Stimulated activated CD4-positive, alpha-beta T cell treated with anti-CD3 and anti-CD28 coated beads, Interleukin-4, amount 100 ng/mL, for 4 hours (primary cell): ENCODE data around the gene NKAP.
"Not testable (repeated sequence)": the region's sequence is repeated elsewhere in the genome, so short reads cannot be mapped to it uniquely, and the experiment has no call there.

Source experiments
- DNase-seq, 2 experiments: peaks; one replicate each; pipeline ENCODE4 v3.0.0-alpha.2; 2020

Gene NKAP

DNA sequence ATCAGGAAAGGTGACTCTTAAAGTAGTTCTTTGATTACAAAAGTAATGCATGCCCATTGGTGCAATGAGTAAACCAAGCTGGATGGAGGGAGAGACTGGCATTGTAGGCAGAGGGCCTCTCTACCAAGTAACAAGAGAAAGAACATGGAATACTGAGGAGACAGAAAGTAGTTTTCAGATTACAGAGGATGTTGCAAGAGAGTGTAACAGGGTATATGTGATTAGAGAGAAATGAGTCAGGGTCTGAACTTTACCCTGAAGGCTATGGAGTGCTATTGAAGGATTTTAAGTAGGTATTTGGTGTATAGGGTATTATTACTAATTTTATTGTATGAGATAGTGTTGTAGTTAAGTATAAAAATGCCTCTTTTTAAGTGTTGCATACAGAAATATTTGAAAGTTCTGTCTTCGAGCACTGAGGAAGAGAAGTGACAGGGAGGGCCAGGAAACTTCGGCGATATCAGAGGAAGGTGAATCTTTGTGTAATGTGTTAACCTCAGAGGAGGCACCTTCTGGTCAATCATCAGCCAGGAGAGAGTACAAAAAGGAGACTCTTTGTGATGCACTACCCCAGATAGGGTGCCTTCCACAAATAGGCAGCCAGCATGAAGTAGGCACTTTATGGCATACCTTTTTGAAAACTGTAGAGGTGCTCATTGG lies 8.2 kb downstream of the NKAP start:
- DNase-seq, result no peak

DNA sequence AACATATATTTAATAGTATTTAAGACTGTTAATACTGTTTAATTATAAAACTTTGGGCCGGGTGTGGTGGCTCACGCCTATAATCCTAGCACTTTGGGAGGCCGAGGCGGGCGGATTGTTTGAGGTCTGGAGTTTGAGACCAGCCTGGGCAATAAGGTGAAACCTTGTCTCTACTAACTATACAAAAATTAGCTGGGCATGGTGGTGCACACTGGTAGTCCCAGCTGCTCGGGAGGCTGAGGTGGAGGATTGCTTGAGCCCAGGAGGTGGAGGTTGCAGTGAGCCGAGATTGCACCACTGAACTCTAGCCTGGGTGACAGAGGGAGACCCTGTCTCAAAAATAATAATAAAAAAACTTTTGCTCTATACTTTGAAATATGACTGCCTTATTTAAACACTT lies 21.2 kb downstream of the NKAP start:
- not testable (repeated sequence) for DNase-seq

DNA sequence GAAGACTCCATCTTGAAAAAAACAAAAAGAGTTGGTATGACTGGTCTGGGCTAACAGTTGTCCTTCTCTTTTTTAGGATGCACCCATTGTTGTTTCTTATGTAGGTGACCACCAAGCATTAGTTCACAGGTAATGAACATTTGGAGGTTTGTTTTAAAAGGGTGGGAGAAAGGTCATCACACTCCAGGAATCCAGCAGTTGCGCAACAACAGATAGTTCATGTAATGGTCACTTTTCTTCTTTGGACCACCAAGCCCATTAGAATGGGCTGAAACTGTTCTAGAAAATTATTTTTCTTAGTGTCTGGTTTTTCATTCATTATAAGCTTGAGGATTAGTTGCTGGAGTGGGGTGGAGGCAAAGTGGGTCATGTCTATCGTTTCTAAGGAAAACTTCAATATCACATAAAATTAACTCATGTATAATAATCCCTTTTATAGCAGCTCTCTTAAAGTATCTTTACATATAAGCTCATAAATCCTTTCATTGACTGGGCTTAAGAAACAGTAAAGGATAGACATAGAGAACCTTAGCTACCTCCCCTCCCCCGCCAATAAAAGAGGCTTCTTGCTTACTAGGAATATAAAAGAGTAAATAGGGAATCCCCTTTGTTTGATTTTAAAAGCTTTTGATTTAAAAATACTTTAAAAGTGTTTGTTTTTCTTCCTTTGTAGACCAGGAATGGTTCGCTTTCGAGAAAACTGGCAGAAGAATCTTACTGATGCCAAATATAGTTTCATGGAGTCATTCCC lies 23.5 kb downstream of the NKAP start:
- no peak for DNase-seq

DNA sequence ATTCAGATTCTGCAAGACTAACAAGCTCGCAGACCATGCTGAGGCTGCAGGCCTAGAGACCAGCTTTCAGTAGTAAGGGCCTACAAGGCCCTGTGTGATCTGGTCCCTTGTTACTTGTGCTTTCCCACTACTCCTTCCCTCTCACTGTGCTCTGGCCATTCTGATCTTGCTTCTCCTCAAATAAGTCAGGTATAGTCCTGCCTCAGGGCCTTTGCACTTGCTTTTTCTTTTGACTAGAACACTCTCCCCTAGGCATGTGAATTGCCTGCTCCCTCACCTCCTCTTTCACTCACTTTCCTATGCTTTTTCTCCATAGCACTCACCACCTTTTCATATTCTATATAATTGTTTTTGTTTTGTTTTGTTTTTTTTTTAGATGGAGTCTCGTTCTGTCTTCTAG lies 25.7 kb downstream of the NKAP start:
- DNase-seq, result no peak

DNA sequence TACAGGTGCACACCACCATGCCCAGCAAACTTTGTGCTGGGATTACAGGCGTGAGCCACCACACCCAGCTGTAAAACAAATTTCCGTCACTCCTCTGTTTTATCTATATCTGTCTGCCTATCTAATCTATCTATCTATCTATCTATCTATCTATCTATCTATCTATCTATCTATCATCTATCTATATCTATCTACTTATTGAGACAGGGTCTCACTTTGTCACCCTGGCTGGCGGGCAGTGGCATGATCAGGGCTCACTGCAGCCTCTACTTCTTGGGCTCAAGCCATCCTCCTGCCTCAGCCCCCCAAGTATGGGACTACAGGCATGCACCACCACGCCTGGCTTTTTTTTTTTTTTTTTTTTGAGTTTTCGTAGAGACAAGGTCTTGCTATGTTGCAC lies 27.2 kb downstream of the NKAP start:
- no peak for DNase-seq

DNA sequence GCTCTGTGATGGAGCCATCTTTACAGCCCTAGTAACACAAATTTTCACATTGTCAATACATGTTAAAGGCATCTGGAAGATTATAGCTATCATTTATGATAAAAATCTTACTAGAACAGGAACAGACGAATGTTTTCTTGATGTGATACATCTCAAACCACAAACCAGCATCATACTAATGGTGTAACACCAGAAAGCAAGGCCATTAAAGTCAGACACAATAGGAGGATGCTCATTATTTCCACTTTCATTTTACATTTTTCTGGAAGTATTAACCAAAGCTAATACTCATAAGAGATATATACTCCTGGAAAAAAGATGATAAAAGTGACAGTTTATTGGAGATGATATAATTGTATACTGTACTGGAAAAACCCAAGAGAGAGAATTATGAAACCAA lies 42.6 kb downstream of the NKAP start:
- no peak for DNase-seq

DNA sequence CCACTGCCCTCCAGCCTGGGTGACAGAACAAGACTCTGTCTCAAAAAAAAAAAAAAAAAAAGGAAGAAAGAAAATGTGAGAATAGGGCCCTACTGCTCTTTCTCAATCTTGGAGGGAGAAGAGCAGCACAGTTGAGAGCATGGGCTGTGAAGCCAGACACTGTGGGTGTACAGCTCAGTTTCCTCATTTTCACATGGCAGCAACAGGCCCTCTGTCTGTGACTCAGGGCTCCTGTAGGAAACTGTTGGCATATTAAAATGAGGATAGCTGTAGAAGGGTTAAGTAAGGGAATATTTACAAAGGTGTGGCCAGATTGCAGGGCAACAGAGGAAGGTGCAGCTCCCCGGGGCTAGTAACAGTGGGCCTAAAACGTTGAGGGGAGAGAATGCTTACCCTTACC lies 44.4 kb downstream of the NKAP start:
- DNase-seq, result no peak

DNA sequence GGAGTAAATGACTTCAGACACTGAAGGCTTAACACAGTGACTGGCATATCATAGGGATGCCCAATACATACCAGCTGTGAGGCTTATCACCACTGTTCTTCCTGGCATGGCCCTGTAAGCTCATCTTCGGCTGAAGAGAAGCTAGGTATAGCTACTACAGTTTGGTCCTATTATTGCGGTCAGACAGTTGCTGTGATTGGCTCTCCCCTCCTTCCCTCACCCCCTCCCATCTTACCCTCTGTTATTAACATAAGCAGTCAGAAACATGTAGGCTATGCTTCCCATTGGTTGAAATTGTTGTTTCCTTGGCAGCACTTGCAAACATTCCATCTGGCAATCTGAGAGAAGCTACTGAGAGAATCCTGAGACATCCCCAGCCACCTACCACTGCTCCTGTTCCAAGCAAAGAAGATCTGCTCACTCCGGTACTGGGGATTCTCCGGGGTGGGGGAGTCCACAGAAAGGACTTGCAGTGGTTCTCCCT lies 47.7 kb downstream of the NKAP start, which contains the start of gene AKAP14:
TSS of gene AKAP14 (plus strand) at position 51 of the 484 bp plus-strand sequence. CDS start 7,331 bp downstream, outside the sequence.
- no peak for DNase-seq

DNA sequence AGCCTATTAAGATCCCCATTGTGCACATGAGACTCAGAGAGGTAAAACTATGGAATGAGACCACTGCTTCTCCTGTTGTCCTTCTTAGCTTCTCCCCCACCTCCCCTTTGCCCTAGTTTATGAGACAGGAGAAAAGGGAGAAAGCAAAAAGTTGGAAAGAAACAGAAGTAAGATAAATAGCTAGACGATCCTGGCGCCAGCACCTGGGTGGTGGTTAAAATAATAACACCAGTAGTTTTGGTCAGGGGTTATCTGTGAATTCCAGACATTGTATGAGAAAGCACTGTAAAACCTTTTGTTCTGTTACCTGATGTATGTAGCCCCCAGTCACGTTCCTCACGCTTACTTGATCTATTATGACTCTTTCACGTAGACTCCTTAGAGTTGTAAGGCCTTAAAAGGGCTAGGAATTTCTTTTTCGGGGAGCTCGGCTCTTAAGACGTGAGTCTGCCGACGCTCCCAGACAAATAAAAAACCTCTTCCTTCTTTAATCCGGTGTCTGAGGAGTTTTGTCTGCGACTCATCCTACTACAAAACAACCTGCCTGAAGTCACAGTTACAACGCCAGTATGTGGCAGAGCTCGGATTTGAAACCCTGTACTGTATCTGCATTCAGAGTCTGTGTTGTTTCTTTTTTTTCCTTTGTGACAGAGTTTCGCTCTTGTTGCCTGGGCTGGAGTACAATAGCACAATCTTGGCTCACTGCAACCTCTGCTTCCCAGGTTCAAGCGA lies 51.4 kb downstream of the NKAP start:
- DNase-seq, result not testable (repeated sequence)

DNA sequence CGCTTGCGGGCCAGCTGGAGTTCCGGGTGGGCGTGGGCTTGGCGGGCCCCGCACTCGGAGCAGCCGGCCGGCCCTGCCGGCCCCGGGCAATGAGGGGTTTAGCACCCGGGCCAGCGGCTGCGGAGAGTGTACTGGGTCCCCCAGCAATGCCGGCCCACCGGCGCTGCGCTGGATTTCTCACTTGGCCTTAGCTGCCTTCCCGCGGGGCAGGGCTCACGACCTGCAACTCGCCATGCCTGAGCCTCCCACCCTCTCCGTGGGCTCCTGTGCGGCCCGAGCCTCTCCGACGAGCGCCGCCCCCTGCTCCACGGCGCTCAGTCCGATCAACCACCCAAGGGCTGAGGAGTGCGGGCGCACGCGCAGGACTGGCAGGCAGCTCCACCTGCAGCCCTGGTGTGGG lies 52.9 kb downstream of the NKAP start:
- DNase-seq, result not testable (repeated sequence)

DNA sequence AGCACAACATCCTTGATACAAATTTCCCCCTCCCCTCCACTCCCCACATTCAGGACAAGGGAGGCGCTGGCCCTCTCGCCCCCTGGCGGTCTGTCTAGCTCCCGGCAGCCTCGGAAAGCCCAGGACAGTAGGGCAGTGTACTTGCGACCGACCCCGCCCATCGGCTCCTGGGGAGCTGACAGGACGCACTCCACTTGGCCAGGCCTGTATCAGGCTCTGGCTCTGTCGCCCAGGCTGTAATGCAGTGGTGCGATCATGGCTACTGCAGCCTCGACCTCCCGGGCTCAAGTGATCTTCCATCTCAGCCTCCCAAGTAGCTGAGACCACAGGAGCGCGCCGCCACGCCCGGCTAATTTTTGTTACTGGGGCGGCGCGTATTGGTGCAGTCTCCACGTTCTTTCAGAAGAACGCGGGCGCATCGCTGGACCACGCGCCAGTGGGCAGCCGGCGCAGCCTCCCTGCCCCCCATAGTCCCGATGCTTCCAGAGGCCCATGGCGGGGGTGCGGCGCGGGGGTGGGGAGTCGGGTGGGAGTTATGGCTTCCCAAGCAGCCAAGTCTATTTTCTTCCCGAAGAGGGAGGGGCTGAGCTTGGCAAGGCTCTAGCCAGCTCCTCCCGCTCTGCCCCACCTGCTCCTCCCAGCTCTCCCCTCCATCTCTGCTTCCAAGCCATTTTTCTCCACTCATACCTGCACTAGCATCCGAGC lies 55.7 kb downstream of the NKAP start:
- DNase-seq, result peak; percentile 41 to 43

DNA sequence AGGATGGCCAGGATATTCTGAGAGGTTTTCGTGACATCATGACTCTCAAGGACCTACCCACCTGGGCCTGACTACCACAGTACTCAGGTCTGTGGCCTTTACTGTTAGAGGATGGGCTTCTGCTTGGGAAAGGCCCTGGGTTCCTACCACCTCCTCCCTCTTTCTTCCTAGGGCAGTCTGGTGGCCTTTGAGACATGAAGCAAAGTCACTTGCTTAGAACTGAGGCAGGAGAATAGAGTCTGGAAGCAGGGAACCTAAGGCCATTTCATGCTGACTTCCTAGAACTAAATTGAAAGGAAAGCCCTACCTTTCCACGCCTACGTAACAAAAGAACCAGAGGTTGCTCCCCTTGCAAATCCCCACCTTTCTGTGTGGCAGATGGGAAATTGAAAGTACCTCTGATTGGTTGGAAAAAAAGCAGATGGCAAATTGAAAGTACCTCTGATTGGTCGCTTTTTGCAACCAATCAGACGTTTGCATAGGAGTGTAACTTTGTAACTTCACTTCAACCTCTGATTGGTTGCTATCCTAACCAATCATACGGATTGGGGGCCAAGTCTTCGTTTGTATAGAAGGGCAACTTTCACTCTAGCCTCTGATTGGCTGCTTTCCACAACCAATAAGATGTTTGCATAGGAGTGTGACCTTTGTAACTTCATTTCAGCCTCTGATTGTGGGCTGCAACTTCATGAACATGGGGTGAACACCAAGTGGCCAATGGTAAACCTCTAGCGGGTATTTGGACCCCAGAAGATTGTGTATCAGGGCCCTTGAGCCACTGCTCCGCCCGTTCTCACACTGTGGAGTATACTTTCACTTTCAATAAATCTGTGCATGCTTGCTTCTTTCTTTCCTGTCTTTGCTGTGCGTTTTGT lies 57.8 kb downstream of the NKAP start:
- DNase-seq, result no peak

DNA sequence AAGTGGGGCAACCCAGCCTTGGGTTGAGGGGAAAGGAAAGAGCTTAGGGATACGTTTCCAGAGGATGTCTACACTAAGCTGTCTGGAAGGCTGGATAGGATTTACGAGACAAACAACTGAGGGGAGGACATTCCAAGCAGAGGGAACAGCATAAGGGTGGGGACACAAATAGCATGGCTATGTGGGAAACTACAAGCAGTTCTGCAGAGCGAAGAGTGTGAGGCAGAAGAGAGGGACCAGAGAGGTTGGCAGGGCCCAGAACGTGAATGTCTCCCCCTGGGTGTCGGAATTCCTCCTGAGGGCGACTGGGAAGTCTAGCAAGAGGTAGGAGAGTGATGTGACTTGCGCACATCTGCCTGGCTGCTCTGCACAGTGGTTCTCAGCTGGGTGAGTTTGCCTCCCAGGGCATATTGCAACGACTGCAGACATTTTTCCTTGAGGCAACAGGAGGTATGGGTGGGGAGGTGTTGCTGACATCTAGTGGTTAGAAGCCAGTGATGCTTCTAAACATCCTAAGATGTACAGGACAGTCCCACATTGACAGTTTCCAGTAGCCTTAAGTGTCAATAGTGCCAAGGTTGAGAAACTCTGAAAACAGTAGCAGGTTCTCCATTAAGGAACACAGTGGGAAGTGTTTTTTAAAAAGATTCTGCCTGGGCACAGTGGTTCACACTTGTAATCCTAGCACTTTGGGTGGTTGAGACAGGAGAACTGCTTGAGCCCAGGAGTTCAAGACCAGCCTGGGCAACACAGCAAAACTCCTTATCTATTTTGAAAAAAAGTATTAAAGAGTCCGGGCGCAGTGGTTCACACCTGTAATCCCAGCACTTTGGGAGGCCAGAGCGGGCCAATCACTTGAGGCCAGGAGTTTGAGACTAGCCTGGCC lies 62.8 kb downstream of the NKAP start:
- peak; percentile 1 to 10 for DNase-seq

DNA sequence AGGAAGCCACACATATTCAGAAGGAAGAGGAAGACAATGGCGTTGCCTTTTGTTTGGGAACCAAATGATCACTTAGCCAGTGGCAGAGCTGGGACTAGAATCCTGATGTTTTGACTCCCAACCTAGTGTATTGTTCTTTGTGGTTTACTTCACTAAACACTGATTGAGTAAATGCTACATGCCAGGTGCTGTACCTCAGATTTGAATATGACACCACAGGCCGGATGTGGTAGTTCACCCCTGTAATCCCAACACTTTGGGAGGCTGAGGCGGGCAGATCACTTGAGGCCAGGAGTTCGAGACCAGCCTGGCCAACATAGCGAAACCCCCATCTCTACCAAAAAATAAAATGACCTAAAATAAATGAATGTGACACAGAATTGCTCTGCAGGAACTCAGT lies 63.5 kb downstream of the NKAP start:
- no peak for DNase-seq

DNA sequence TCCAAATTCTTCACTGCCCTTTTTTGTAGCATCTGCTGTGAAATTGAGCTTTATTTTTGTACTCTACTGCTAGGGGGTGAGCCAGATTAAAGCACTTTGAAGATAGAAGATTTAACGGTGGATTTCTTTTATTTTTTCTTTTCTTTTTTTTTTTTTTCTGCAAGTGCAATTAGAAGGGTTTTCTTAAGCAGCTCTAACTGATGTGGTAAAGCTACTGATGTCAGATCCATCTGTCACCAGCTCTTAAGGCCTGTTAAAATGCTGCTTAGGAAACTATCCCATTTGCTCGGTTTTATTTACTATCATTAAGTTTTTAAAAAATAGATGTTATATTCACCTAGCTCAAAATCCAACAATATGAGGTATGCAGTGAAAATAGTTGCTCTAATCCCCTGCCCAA lies 64.8 kb downstream of the NKAP start:
- DNase-seq, result no peak

DNA sequence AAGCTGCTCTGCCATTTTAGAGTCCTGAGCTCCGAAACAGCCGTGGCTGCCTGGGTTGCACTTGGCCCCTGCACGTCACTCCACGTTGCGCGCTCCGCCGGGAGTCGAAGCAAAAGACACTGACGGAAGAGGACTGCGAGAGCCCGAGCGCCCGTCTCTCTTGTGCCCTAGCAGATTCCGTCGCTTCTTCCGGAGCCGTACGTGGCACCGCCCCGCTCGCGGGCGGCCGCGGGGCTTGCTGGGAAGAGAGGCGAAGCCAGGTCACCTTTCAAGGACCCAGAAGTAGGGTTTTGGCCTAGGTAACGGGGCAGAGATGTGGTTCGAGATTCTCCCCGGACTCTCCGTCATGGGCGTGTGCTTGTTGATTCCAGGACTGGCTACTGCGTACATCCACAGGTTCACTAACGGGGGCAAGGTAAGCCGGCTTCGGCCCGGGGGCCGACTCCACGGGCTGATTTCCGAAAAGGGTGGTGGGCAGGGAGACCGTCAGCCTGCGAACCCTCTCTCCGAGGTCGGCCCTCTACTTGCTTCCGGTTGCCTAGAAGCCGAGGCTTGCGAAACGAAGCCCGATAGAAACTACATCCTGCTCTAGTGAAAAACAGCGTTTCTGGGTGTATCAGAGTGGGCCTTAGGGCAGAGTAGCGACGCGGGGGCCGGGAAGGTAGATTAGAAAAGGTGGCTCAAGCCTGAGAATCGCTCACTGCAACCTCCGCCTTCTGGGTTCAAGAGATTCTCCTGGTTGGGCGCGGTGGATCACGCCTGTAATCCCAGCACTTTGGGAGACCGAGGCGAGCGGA lies 71.8 kb downstream of the NKAP start, which contains the start of the genes NDUFA1 and RNF113A:
TSS of gene NDUFA1 (plus strand) at position 234 of the 797 bp plus-strand sequence. CDS start at position 314, 80 bp downstream.
TSS of gene RNF113A (minus strand) at position 135 of the 797 bp plus-strand sequence. CDS start at position 15, 120 bp downstream.
- DNase-seq, result peak; percentile 74 to 84

DNA sequence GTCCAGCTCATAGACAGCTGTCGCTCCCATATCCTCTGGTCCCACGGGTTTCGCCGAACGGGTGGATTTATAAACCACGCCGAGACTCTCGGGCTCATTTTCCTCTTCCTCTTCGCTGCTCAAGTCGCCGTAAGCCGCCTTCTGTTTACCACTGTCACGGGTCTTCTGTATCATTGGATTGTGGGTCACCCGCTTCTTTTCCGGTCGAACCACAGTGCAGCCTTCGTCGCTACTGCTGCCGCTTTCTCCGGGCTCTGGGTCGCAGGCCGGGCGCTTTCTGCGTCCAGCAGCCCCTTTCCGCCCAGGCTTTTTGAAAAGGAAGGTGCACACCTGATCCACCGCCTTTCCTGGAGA lies 72.3 kb downstream of the NKAP start:
- DNase-seq, result no peak
